GM18508 (cell line): ENCODE data around the gene SMIM28.

Experiments used
- ATAC-seq: cut with Tn5 transposase; IDR thresholded peaks from one replicate; pipeline ENCODE4 v1.9.1; 2021; ENCODE audit warnings: moderate number of reproducible peaks; ENCODE audit not compliant: insufficient read depth, unreplicated experiment

SMIM28 gene

DNA sequence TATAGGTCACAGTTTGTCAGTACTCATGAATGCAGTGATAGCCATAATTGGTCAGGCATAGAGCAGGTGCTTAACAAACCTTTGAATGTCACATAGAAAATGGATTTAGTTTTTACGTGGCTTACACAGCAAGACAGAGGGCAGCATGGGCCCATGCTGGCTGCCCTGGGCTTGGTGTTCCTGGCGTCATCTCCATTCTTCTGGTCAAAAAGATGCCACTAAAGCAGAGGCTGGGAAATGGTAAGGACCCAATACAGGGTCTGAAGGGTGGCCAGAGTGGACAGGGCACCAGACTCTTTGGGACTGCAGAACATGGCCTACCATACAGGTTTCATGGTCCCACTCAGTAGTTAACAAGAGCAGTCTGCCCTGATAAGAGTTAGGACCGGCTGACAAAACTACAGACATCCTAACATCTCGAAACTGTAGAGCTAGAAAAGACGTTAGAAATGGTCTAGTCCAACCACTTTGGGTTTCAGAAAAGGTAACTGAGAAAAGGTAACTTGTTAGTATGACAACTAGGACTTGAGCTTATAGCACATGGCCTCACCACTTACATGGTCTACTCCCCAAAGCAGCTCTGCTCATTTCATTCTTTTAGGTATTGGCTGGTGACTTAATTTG, 48.9 kb downstream of the SMIM28 start:
- ATAC-seq = no peak

DNA sequence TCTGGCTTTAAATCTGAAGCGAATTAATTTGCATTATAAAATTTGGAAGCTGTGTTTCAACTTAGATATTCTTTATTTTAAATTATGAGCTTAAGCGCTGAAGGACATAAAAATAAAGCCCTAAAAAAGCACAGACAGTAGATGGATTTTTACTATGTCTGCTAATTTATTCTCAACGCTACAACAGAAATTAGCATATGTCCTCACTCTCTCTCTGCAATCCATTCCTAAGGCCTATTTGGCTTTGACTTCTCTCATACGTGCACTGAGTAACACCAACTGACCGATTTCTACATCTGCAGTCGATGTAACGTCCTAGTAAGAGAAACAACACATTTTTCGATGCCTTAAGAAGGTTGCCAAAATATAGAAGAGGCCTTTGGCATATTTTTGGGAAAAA, 50.0 kb downstream of the SMIM28 start:
- ATAC-seq = no peak

DNA sequence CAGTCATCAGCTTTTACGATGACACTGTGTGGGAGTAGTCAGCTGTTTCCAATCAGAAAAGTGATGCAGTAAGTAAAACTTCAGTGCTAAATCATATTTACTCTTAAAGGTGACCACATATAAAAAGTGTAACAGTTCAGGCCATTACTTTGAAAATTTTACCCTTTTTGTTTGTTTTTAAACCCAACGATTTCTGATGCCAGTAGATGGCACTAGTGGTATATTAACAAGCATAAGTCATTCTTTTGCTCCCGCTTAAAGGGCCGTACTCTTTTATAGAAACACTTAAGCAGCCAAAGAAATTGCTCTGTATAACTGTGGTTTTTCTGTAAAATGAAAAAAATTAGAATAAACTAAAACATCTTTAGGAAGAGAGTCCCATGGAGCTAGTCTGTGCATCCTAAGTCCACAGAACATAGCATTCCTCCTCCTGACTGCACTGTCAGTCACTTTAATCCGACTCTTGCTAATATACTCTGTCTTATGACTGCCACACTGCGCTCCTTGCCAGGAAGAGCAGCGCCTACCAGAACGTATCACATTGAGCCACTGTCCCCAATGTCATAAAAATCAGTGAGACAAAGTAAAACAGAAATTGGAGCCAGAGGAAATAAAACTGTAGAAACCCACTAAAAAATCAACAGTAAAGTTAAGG, 51.4 kb downstream of the SMIM28 start:
- no peak for ATAC-seq

DNA sequence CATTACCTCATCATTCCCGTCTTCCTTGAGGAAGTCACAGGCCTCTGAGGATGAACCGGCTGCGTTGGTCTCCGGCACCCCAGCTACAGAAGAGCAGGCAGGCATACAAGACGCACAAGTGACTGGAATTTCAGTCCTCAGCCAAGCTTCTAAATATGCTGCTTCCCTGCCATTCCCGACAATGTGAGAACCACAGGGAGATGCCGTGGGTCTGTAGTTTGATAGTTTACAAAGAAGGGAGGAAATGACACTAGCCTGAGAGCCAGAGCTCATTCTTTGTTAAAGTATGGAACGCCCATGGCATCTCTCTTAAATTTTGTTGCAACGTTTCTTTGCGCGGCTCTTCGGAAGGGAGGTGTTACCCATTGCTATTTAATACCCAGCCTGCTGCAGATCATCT, 52.1 kb downstream of the SMIM28 start:
- no peak for ATAC-seq

DNA sequence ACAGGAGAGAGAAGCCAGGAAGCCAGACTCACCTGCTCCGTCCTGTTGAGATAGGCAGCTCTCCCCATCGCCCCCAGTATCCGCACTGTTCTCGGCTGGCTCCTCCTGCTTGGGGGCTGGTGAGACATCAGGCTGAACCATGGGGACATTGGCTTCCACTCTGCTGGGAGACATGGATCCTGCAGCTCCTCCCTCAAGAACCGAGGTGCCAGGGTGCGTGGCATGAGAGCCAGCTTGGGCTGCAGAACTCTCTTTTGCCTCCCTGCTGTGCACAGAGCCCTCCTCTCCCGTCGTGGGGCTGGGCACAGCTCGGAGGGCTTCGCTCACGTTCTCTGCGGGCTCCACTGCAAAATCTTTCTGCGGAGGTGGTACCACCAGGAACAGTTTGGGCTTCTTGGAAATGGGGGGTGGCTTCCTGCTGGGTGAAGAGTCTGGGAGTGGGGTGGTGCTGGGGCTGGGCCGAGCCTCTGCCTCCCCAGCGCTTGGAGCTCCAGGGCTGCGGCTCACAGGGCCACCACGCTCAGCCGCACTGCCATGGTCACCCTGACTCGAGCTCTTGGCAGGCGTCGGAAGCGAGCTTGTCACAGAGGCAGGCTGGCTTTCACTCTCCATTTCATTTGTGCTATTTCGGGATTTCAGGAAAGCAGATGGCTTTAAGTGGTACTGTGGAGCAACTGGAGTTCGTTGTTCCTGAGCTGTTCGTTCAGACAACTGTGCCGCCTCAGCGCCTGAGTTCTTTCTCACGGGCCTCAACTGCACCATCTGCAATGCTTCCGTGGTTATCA, 52.8 kb downstream of the SMIM28 start:
- no peak for ATAC-seq

GRCh38 chr6:138431256-138432062, 53.8 kb downstream of the SMIM28 start:
- ATAC-seq = no peak

DNA sequence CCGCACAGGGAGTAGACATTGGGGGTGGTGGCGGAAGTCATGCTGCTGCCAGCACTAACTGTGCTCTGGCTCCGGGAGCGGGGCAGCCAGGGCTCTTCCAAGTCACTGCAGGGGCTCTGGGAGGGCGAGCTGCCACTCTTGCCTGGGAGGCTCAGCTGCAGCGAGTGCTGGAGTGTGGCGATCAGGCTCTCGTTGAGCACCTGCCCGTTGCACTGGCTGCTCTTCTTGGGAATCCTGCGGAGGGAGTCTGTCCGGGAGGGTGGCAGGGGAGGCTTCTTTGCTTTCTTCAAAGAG, 54.3 kb downstream of the SMIM28 start:
- ATAC-seq = no peak
